K562 (cell line): ENCODE results near the gene SETD7. TPM values are rescaled to one million over a fixed set of nuclear protein-coding genes. Genes with fewer than 3 reads are reported as not detected.
A peak's percentile ranks its signal among the peaks of the same experiment; 100 is the strongest.

Experiments used
- ATAC-seq: fragments of 200-7000 bp; cut with Tn5 transposase; 3 replicates; pipeline ENCODE4 v1.9.1; 2020; ENCODE audit warnings: moderate library complexity
- BruUV-seq: library from RNA; stranded (reverse); fragments of 400-500 nt; replicated peaks from 2 replicates; lab custom pipeline; 2021; lab: Mats Ljungman, UMichigan
- CTCF ChIA-PET: fragments of 300-600 bp; formaldehyde crosslinking; extraction: SDS; loops from one replicate; lab custom pipeline; 2021; ENCODE audit warnings: low intra/inter-chr PET ratio; lab: Yijun Ruan, JAX
- POLR2A ChIA-PET: fragments of 300-600, 350-650 bp; sonication (Branson Sonifier 250); formaldehyde crosslinking; extraction: SDS; loops from one replicate; lab custom pipeline; 2021; ENCODE audit warnings: antibody characterized with exemption, inconsistent platforms; lab: Yijun Ruan, JAX
- DNase-seq, 4 experiments: peaks; one replicate each; pipeline versions ENCODE4 v3.0.0 to v3.0.0-alpha.2; 2011 to 2018; ENCODE audit warnings: low spot score in 3 of 4, mixed read lengths in 3 of 4; ENCODE audit errors: extremely low read depth in 1 of 4
- FAIRE-seq: peaks from 2 replicates; lab custom pipeline; 2011; peaks lifted over from hg19 to GRCh38; lab: Jason Lieb, UNC
- H2AFZ ChIP-seq: 2 replicates; pipeline ENCODE4 v1.6.0; 2011; ENCODE audit warnings: low read depth, low read length, control low read depth, inconsistent platforms
- H3K27ac ChIP-seq: fragments of 200-600 bp; 3 replicates; pipeline ENCODE4 v1.8.0; 2011; ENCODE audit warnings: low read depth, mild to moderate bottlenecking, control low read depth, inconsistent platforms, low read length, moderate library complexity, mixed read lengths; ENCODE audit errors: extremely low read depth
- H3K27me3 ChIP-seq, 2 experiments: fragments of 300-600 bp in 1 of 2; 2 replicates in 1 of 2; 3 replicates in 1 of 2; pipeline versions ENCODE4 v1.6.0 to v1.8.0; 2011; ENCODE audit warnings: inconsistent platforms in 2 of 2, low read length in 2 of 2, mild to moderate bottlenecking in 1 of 2, mixed read lengths in 1 of 2, moderate library complexity in 1 of 2; ENCODE audit not compliant: control insufficient read depth in 2 of 2, insufficient read depth in 2 of 2
- H3K36me3 ChIP-seq: fragments of 300-600 bp; 3 replicates; pipeline ENCODE4 v1.8.0; 2011; ENCODE audit warnings: mild to moderate bottlenecking, low read length, inconsistent platforms; ENCODE audit not compliant: control insufficient read depth, insufficient read depth
- H3K4me1 ChIP-seq, 2 experiments: fragments of 200-600 bp in 1 of 2; replicated peaks in 1 of 2; 2 replicates in 1 of 2; 3 replicates in 1 of 2; pipeline versions ENCODE4 v1.5.1 to v1.8.0; 2011; ENCODE audit warnings: inconsistent platforms in 2 of 2, low read length in 2 of 2, mild to moderate bottlenecking in 1 of 2, mixed read lengths in 1 of 2, moderate library complexity in 1 of 2; ENCODE audit not compliant: control insufficient read depth in 2 of 2, insufficient read depth in 2 of 2
- H3K4me2 ChIP-seq: 2 replicates; pipeline ENCODE4 v1.6.1; 2011; ENCODE audit warnings: low read length, control low read depth, inconsistent platforms, mixed read lengths; ENCODE audit not compliant: insufficient read depth
- H3K4me3 ChIP-seq: fragments of 200-600 bp; sonication (generic), shearing (Covaris generic); 2 replicates; pipeline ENCODE4 v1.5.1; 2016; ENCODE audit warnings: control low read depth, inconsistent platforms
- H3K79me2 ChIP-seq: fragments of 200-600 bp; 3 replicates; pipeline ENCODE4 v1.8.0; 2011; ENCODE audit warnings: low read length, inconsistent platforms; ENCODE audit not compliant: control insufficient read depth, insufficient read depth
- H3K9ac ChIP-seq, 2 experiments: 2 replicates each; pipeline versions ENCODE4 v1.6.0 to v1.6.1; 2011; ENCODE audit warnings: low read depth in 2 of 2, low read length in 2 of 2, control low read depth in 1 of 2, inconsistent platforms in 1 of 2, mild to moderate bottlenecking in 1 of 2, mixed read lengths in 1 of 2; ENCODE audit not compliant: insufficient read depth in 1 of 2
- H3K9me1 ChIP-seq: one replicate; pipeline ENCODE4 v1.6.0; 2011; ENCODE audit warnings: inconsistent platforms, mild to moderate bottlenecking, low read length, moderate library complexity; ENCODE audit not compliant: control insufficient read depth, insufficient read depth
- H3K9me3 ChIP-seq: replicated peaks from 2 replicates; pipeline ENCODE4 v1.5.1; 2011; ENCODE audit warnings: low read depth, low read length, inconsistent platforms; ENCODE audit not compliant: control insufficient read depth, insufficient read depth
- H4K20me1 ChIP-seq: replicated peaks from 2 replicates; pipeline ENCODE4 v1.6.1; 2011; ENCODE audit warnings: low read length, inconsistent platforms, mixed read lengths; ENCODE audit not compliant: control insufficient read depth, insufficient read depth
- ATF7 ChIP-seq: fragments of 450-650 bp; IDR thresholded peaks from 2 replicates; pipeline ENCODE4 v1.7.1; 2014; ENCODE audit warnings: mild to moderate bottlenecking, moderate library complexity
- BHLHE40 ChIP-seq: IDR thresholded peaks from 2 replicates; pipeline ENCODE4 v1.6.1; 2011; ENCODE audit warnings: low read length, improper control_type of control experiment
- CBX2 ChIP-seq: fragments of 200-600 bp; sonication (generic); IDR thresholded peaks from one replicate; pipeline ENCODE4 v1.6.1; 2012; ENCODE audit warnings: mild to moderate bottlenecking, low read length, inconsistent platforms; ENCODE audit not compliant: insufficient read depth, poor library complexity, severe bottlenecking
- ETV6 ChIP-seq, 3 experiments: fragments of 150-350 bp in 1 of 3; sonication (generic) in 1 of 3; formaldehyde crosslinking in 1 of 3; IDR thresholded peaks; 2 replicates each; pipeline versions ENCODE4 v1.6.1 to v1.8.0; 2014 to 2022; ENCODE audit warnings: borderline replicate concordance in 2 of 3, low read depth in 2 of 3, antibody characterized with exemption in 1 of 3, low read length in 1 of 3, mild to moderate bottlenecking in 1 of 3, missing genetic modification reagents in 1 of 3
- GMEB1 ChIP-seq: fragments of 250-450 bp; sonication (Bioruptor Pico); IDR thresholded peaks from 2 replicates; pipeline ENCODE4 v1.4.0; 2020; ENCODE audit warnings: mild to moderate bottlenecking
- KAT8 ChIP-seq: fragments of 450-650 bp; IDR thresholded peaks from 2 replicates; pipeline ENCODE4 v1.6.1; 2016; ENCODE audit warnings: low read depth, mild to moderate bottlenecking
- KLF10 ChIP-seq: fragments of 250-450 bp; sonication (Bioruptor Pico); IDR thresholded peaks from 2 replicates; pipeline ENCODE4 v1.6.1; 2021; ENCODE audit warnings: matching md5 sums
- LARP7 ChIP-seq: fragments of 450-650 bp; IDR thresholded peaks from 2 replicates; pipeline ENCODE4 v1.6.1; 2016
- POLR2A ChIP-seq: fragments of 450-650 bp; conservative IDR thresholded peaks from 2 replicates; pipeline ENCODE4 v1.6.1; 2016
- RBM25 ChIP-seq: fragments of 200-400 bp; formaldehyde crosslinking; IDR thresholded peaks from 2 replicates; pipeline ENCODE4 v1.6.1; 2018; ENCODE audit warnings: low read length, low read depth, moderate library complexity; ENCODE audit not compliant: severe bottlenecking
- SMAD3 ChIP-seq: fragments of 450-650 bp; formaldehyde crosslinking; conservative IDR thresholded peaks from 2 replicates; pipeline ENCODE4 v1.4.0; 2020; ENCODE audit warnings: mild to moderate bottlenecking
- TAF15 ChIP-seq: fragments of 200-400 bp; formaldehyde crosslinking; IDR thresholded peaks from 2 replicates; pipeline ENCODE4 v1.6.1; 2017; ENCODE audit warnings: mild to moderate bottlenecking, low read depth, low read length, moderate library complexity
- USF1 ChIP-seq: sonication (generic); formaldehyde crosslinking; IDR thresholded peaks from 2 replicates; pipeline ENCODE4 v1.9.0; 2022; ENCODE audit warnings: mild to moderate bottlenecking, missing genetic modification reagents
- USF2 ChIP-seq: sonication (generic); formaldehyde crosslinking; IDR thresholded peaks from 2 replicates; pipeline ENCODE4 v1.5.0; 2020; ENCODE audit warnings: missing genetic modification reagents
- ZBTB8A ChIP-seq: fragments of 450-650 bp; IDR thresholded peaks from 2 replicates; pipeline ENCODE4 v1.6.1; 2018; ENCODE audit warnings: mild to moderate bottlenecking, moderate library complexity; ENCODE audit not compliant: partially characterized antibody
- ZNF274 ChIP-seq: IDR thresholded peaks from 2 replicates; pipeline ENCODE4 v1.6.1; 2011; ENCODE audit warnings: low read depth, mild to moderate bottlenecking, low read length, moderate library complexity, borderline replicate concordance
- ZNF668 ChIP-seq: fragments of 250-450 bp; sonication (Bioruptor Pico); IDR thresholded peaks from 2 replicates; pipeline ENCODE4 v1.8.0; 2022; ENCODE audit warnings: mild to moderate bottlenecking, inconsistent platforms
- ZNF695 ChIP-seq: fragments of 450-650 bp; formaldehyde crosslinking; IDR thresholded peaks from 2 replicates; pipeline ENCODE4 v1.4.0; 2020; ENCODE audit warnings: mild to moderate bottlenecking, moderate library complexity
- WGBS: fragments of 100-300 bp; shearing (Covaris generic); methylation state at CpG from one replicate; pipeline ENCODE4 v1.1.6; 2016; ENCODE audit warnings: low coverage, mixed read lengths; ENCODE audit not compliant: insufficient coverage; ENCODE audit errors: missing lambda C conversion rate; 5-methylcytosine and 5-hydroxymethylcytosine counted together
- in situ Hi-C: fragments of 300-500 bp; cut with MboI; formaldehyde crosslinking; loops from 4 replicates; pipeline ENCODE4 v1.15.0; 2018; ENCODE audit warnings: inconsistent platforms, mixed read lengths
- intact Hi-C: fragments of 100-400 bp; cut with micrococcal nuclease; formaldehyde crosslinking; loops from 2 replicates; pipeline ENCODE4 v1.14.2; 2022
- polyA plus RNA-seq, 8 experiments: library from polyadenylated mRNA; depleted of rRNA in 4 of 8; stranded (reverse) in 5 of 8; unstranded in 3 of 8; fragments of >200 nt; fragmentation: Nextera tagmentation in 2 of 8; fragmentation: Illumina TruSeq in 1 of 8; extraction: Ambion mirVana in 2 of 8; extraction: Trizol in 1 of 8; gene quantifications; 2 replicates each; pipeline versions ENCODE4 v1.2.1 to v1.2.3, GENCODE V29; 2011 to 2014; ENCODE audit warnings: inconsistent platforms in 1 of 8, missing spikeins in 1 of 8
- total RNA-seq, 7 experiments: library from RNA; depleted of rRNA in 6 of 7; stranded (reverse); fragments of >200 nt in 6 of 7; fragmentation: Illumina TruSeq in 2 of 7; extraction: Trizol in 2 of 7; gene quantifications; 2 replicates each; pipeline versions ENCODE4 v1.2.1 to v1.2.3, GENCODE V29; 2011 to 2021; ENCODE audit warnings: low replicate concordance in 1 of 7
- TF ChIP-seq, protein P1 (sequence below): sonication (generic); formaldehyde crosslinking; IDR thresholded peaks from 2 replicates; pipeline ENCODE4 v1.8.0; 2022; ENCODE audit warnings: mild to moderate bottlenecking, missing genetic modification reagents
- TF ChIP-seq, protein P2 (sequence below): fragments of 250-450 bp; sonication (Bioruptor Pico); IDR thresholded peaks from 2 replicates; pipeline ENCODE4 v1.8.0; 2022; ENCODE audit warnings: moderate library complexity, mild to moderate bottlenecking, inconsistent platforms

Gene SETD7
- total and polyA plus RNA-seq, 9 of the 15 experiments (the other 6 are each of a cell fraction or from before 2014, with no cell fraction given), result 0.37 to 2.4 (median 1.7) TPM

GRCh38 chr4:139461022-139461628, 94.9 kb downstream of the SETD7 start:
- Histone ChIP-seq H3K9me1 (no peaks in the 10 kb centered on the region), H3K9ac (no peak overlapping the region), H4K20me1 (no peaks in the 10 kb centered on the region), H3K27ac (no peak overlapping the region), H3K4me1 (peaks cover 3 to 5% of the 10 kb centered on the region in 2 experiments; a peak in 2 of 5 replicates), H2AFZ (no peak overlapping the region; the same call in 1 of the 2 replicates), H3K27me3 (no peaks in the 10 kb centered on the region), H3K79me2 (peaks cover 6% of the 10 kb centered on the region; the same call in 2 of the 3 replicates), H3K9me3 (no peaks in the 10 kb centered on the region), H3K4me2 (no peak overlapping the region), H3K4me3 (no peak overlapping the region), H3K36me3 (no peaks in the 10 kb centered on the region)
- FAIRE-seq (no peak), DNase-seq (peak in 3 of 4 experiments; percentile 36 to 66 (median 39)), ATAC-seq (peak; percentile 79)
- POLR2A ChIA-PET, result interaction anchor here (0.7 kb wide), 1 partner anchor 8 kb away, joined by 3 read pairs; no protein-coding TSS in a partner anchor
- CTCF ChIA-PET, result no interaction called here
- intact Hi-C loops, result no loop called here
- BruUV-seq, result no TSS peak
- WGBS, result 38% methylated on average over 5 of the region's 5 CpGs
- in situ Hi-C loops, result no loop called here
- TF ChIP-seq RBM25, result peak; percentile 62
- TF ChIP-seq ZNF274, result no peak
- peak; percentile 89 for TF ChIP-seq USF2
- TF ChIP-seq ZNF668 (CRISPR knock-in tag), result no peak
- TF ChIP-seq KAT8, result no peak
- no peak for TF ChIP-seq BHLHE40
- peak; percentile 89 for TF ChIP-seq USF1
- TF ChIP-seq ETV6 (IDR thresholded peaks at IDR 0.05; ENCODE audit: borderline replicate concordance in 1 of 2, low read depth in 2 of 2, low read length in 1 of 2), result no peak
- TF ChIP-seq ETV6 (CRISPR knock-in tag; IDR thresholded peaks at IDR 0.05; ENCODE audit: borderline replicate concordance), result no peak
- TF ChIP-seq LARP7, result no peak
- no peak for TF ChIP-seq TAF15
- TF ChIP-seq CBX2, result no peak
- no peak for TF ChIP-seq POLR2A
- TF ChIP-seq, protein P1, sequence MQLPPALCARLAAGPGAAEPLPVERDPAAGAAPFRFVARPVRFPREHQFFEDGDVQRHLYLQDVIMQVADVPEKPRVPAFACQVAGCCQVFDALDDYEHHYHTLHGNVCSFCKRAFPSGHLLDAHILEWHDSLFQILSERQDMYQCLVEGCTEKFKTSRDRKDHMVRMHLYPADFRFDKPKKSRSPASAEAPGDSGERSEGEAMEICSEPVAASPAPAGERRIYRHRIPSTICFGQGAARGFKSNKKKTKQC (CRISPR knock-in tag), result no peak
- TF ChIP-seq ATF7, result no peak
- TF ChIP-seq, protein P2, sequence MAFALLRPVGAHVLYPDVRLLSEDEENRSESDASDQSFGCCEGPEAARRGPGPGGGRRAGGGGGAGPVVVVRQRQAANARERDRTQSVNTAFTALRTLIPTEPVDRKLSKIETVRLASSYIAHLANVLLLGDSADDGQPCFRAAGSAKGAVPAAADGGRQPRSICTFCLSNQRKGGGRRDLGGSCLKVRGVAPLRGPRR, result no peak
- no peak for TF ChIP-seq GMEB1
- no peak for TF ChIP-seq ZNF695
- TF ChIP-seq SMAD3, result no peak
- TF ChIP-seq ZBTB8A, result no peak
- no peak for TF ChIP-seq KLF10 (CRISPR knock-in tag)
